HG02798 (cell line): ENCODE data around the gene RB1.
A peak's percentile ranks its signal among the peaks of the same experiment; 100 is the strongest.
"Not testable (repeated sequence)": the region's sequence is repeated elsewhere in the genome, so short reads cannot be mapped to it uniquely, and the experiment has no call there.

Source experiments
- ATAC-seq: cut with Tn5 transposase; IDR thresholded peaks from one replicate; pipeline ENCODE4 v1.9.1; 2021; ENCODE audit warnings: mild to moderate bottlenecking; ENCODE audit not compliant: unreplicated experiment, poor library complexity

Gene RB1

DNA sequence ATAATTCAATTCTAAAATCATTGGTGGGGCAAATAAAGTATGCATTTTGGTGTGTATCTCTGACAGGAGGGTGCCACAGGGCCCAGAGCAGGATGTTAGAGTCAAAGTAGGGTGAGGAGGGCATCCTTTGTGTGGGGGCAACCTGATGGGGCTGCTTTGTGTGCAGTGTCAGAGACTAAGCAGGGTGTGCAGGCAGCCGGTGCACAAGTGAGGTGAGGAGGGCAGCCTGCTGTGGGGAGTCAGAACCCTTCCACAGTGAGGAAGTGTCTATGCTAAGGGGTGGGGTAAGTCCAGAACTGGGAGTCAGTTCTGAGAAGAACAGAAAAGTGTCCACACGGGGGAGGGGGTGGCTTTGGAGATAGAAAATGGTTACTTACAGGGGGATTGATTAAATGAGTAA lies 40.7 kb downstream of the RB1 start:
- ATAC-seq, result no peak

DNA sequence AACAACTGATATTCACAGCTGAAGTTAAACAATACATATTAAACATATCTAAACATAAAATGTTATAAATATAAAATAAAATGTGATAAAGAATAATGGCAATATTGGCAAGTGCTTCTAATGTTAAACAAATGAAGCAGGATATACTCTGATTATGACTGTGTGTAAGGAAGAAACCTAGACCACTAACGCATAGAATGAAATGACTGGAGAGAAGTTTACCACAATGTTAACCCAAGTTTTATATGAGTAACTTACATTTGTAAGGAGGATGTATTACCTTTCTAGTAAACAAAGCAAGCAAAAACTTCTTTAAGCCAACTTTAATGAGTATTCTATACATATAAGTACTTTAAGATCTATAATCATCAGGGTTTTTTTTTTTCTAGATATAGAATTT lies 43.0 kb downstream of the RB1 start:
- ATAC-seq, result no peak

- ATAC-seq, result no peak
Observed at GRCh38 chr13:48349525-48349924, 46.0 kb downstream of the RB1 start.

DNA sequence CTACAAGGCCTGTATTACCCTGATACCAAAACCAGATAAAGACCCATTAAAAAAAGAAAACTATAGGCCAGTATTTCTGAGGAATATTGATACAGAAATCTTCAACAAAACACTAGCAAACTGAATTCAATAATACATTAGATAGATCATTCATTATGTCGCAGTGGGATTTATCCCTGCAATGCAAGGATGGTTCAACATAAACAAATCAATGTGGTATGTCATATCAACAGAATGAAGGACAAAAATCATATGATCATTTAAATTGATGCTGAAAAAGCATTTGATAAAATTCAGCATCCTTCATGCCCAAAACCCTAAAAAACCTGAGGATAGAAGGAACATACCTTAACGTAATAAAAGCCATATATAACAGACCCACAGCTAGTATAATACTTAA lies 50.0 kb downstream of the RB1 start:
- no peak for ATAC-seq

DNA sequence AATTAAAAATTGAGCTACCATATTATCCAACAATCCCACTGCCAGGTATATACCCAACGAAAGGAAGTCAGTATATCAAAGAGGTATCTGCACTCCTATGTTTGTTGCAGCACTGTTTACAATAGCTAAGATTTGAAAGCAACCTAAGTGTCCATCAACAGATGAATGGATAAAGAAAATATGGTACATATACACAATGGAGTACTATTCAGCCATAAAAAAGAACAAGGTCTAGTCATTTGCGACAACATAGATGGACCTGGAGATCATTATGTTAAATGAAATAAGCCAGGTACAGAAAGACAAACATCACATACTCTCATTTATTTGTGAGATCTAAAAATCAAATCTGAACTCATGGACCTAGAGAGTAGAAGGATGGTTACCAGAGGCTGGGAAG lies 52.0 kb downstream of the RB1 start:
- not testable (repeated sequence) for ATAC-seq

DNA sequence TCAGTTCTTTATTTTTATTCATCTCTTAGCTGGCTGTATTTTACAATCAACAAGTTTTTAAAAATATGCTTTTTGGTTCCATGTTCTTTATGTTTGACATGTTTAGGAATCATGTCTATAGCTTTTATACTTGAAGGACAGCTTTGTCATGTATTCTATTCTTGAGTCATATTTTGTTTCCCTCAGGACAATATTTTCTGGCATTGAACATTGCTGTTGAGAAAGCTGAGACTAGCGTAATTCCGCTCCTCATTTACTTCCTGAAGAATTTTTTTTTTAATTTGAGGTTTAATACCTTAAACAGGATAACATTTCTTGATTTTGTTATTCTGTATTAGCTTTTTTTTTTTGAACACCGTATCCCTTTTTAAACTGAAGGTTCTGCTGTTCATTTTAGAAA lies 53.2 kb downstream of the RB1 start:
- no peak for ATAC-seq

- no peak for ATAC-seq
Observed at GRCh38 chr13:48369988-48370387, 66.4 kb downstream of the RB1 start.

GRCh38 chr13:48370815-48371214 lies 67.3 kb downstream of the RB1 start:
- ATAC-seq, result no peak

GRCh38 chr13:48377857-48378256 lies 74.3 kb downstream of the RB1 start:
- ATAC-seq, result no peak

DNA sequence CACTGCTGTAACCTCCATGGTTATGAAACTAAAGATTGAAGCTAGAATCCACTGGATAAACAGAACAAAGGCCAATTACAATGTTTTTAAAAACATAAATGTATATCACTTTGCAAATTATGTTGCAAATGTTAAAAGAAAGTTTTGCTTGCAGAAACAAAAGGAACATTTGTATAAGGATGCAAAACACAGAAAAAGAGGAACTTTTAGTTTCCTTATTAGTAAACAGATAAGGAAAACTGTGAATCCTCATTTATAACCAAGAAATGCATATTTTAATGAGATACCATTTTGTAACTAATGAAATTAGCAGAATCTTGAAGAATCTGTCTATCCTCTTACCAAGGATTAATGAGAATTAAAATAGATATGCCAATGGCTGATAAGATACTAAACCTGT lies 77.0 kb downstream of the RB1 start:
- ATAC-seq, result no peak

- no peak for ATAC-seq
Observed at GRCh38 chr13:48383384-48383783, 79.8 kb downstream of the RB1 start.

DNA sequence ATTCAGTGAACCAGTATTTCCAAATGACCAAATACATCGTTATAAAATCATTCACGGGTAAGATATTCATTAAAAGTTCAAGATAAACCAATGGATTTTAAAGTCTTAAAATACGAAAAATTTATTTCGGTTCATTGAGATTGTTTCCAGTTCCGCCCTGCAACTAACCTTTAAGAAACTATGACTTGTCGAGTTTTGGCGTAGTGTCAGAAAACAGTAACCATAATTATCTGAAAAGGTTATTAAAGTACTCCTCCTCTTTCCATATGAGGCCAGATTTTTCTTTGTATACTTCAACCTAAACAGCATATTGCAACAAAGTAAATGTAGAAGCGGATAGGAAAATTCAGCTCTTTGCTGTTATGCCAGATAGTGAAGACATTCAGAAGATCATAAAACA lies 83.3 kb downstream of the RB1 start:
- ATAC-seq, result no peak

GRCh38 chr13:48391257-48391656 lies 87.7 kb downstream of the RB1 start:
- no peak for ATAC-seq

DNA sequence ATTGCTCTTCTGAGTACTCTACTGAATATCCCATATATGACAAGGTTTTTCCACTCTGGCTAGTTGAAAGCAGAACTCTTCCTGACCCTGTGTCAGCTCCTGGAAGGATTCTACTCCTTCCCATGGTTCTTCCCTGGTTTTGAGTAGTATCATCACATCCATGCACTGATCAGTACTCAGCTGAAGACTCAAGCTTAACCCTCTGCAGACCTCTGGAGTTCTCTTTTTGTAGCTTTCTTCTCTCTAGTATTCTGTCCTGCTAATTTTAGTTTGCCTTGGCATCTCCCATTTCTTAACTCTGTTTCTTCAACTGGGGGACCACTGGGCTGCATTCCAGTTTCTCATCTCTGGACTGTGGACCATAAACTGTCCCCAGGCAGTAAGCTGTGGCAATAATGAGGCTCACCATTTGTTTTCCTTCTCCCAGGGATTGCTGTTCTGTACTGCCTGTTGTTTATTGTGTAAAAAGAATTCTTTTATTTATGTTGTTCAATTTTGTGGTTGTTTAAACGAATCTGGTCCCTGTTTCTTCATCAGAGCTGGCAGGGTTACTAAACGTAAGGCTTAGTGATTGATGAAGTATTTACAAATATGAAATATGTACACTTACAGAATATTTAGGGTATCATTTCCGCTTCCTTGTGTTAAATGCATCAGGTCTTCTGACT lies 89.6 kb downstream of the RB1 start:
- ATAC-seq, result no peak

GRCh38 chr13:48393698-48394085 lies 90.1 kb downstream of the RB1 start:
- ATAC-seq, result no peak

DNA sequence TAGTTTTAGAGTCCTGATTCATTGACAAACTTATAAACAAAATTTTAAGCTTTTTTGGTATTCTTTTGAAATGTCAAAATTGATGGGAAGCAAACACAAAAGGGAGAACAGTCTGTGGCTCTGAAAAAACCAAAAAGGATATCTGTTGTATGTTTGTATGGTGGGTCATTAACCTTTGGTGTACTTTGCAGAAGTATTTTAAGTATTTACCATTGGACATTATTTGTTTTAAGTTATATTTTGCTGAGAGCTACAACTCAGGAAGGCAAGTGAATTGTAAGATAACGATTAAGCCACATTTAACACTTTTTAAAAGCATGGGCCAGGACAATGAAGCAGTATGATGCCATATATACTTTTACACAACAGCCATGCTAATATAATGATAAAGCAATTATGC lies 94.2 kb downstream of the RB1 start:
- ATAC-seq, result no peak

GRCh38 chr13:48398450-48399095 lies 95.0 kb downstream of the RB1 start:
- ATAC-seq, result no peak

DNA sequence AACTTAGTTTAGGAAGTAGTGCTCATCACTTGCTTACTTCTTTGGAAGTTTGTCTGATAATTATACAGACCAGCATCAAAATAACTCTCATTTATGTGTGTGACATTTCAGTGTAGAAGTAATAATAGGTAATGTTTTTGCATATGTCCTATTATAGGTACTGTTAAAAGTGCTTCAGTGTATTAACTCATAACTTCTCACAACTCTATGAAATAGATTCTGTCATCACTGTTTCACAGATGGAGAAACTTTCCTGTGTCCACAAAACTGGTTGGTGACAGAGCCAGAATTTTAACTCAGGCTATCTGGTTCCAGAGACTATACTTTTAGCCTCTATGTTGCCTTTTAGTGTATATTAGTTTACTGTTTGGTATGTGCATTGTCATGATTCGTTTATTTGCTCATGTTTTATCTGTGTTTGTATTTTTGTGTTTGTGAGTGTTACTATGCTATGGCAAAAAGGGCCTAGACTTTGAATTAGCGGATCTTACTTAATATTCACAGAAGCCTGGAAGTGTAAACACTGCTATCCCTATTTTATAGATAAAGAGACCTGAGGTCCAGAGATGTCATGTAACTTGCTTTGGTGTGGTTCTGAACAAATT lies 96.6 kb downstream of the RB1 start:
- no peak for ATAC-seq

- peak; percentile 41 for ATAC-seq
Observed at GRCh38 chr13:48400850-48401291, 97.3 kb downstream of the RB1 start.

- no peak for ATAC-seq
Observed at GRCh38 chr13:48401480-48401879, 97.9 kb downstream of the RB1 start.

DNA sequence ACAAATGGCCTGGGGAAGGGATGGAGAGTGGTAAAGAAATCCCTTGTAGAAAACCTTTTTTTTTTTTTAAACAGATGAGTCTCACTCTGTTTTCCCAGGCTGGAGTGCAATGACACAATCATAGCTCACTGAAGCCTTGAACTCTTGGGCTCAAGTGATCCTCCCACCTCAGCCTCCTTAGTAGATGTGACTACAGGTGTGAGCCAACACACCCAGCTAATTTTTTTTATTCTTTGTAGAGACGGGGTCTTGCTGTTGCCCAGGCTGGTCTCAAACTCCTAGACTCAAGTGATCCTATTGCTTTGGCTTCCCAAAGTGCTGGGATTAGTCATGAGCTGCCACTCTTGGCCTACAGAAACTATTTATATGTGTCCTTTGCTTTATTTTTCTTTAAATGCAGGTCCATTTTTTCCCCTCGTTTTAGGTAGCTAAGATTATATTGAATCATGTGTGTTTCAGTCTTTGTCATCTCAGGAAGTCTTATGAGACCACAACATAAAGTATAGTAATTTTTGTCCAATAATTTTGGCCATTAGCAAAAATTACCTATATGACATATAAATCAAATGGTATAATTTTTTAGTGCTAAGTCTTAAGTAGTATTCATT lies 98.9 kb downstream of the RB1 start:
- no peak for ATAC-seq
